Neural crest cell (in vitro differentiated cells): ENCODE measurements around the gene CHST11. TPM values are rescaled to one million over a fixed set of nuclear protein-coding genes. Genes with fewer than 3 reads are reported as not detected.

ENCODE experiments used
- DNase-seq: peaks from one replicate; pipeline ENCODE4 v3.0.0; 2021; ENCODE audit warnings: low read depth, mixed read lengths, low spot score
- H3K27ac Mint-ChIP-seq: one replicate; pipeline ENCODE4 v1.8.0; 2021; ENCODE audit warnings: mild to moderate bottlenecking, mixed read lengths; ENCODE audit not compliant: unreplicated experiment
- H3K27me3 Mint-ChIP-seq: 2 replicates; pipeline ENCODE4 v1.8.0; 2021; ENCODE audit warnings: low read depth, mild to moderate bottlenecking, mixed read lengths
- H3K36me3 Mint-ChIP-seq: 2 replicates; pipeline ENCODE4 v1.8.0; 2021; ENCODE audit warnings: low read depth, mild to moderate bottlenecking, mixed read lengths
- H3K4me1 Mint-ChIP-seq: 2 replicates; pipeline ENCODE4 v1.8.0; 2021; ENCODE audit warnings: mixed read lengths
- H3K4me3 Mint-ChIP-seq: one replicate; pipeline ENCODE4 v1.8.0; 2021; ENCODE audit warnings: mild to moderate bottlenecking, mixed read lengths
- H3K9me3 Mint-ChIP-seq: 2 replicates; pipeline ENCODE4 v1.8.0; 2021; ENCODE audit warnings: mixed read lengths
- CTCF ChIP-seq: fragments of 200-600 bp; sonication (generic); conservative IDR thresholded peaks from 2 replicates; pipeline ENCODE4 v1.5.0; 2021; ENCODE audit warnings: antibody characterized with exemption, mild to moderate bottlenecking
- total RNA-seq: library from RNA; stranded (reverse); gene quantifications from 2 replicates; pipeline ENCODE4 v1.2.1, GENCODE V29; 2021

The CHST11 gene
- total RNA-seq, 1 donor from 2014 or later = 10.0 TPM

GRCh38 chr12:104463368-104463767 is 6.6 kb downstream of the CHST11 start:
- H3K27me3 Mint-ChIP-seq = peaks cover 55% of the 10 kb centered on the region
- H3K9me3 Mint-ChIP-seq = no peaks in the 10 kb centered on the region
- no peak overlapping the region for H3K27ac Mint-ChIP-seq
- H3K36me3 Mint-ChIP-seq = no peaks in the 10 kb centered on the region
- TF ChIP-seq CTCF = no peak
- no peak for DNase-seq
- peaks cover 22% of the 10 kb centered on the region for H3K4me1 Mint-ChIP-seq
- H3K4me3 Mint-ChIP-seq = no peak overlapping the region

GRCh38 chr12:104464899-104465298 is 8.2 kb downstream of the CHST11 start:
- H3K9me3 Mint-ChIP-seq = no peaks in the 10 kb centered on the region
- H3K4me3 Mint-ChIP-seq = no peak overlapping the region
- no peak for TF ChIP-seq CTCF
- no peaks in the 10 kb centered on the region for H3K36me3 Mint-ChIP-seq
- no peak for DNase-seq
- H3K27ac Mint-ChIP-seq = no peak overlapping the region
- H3K27me3 Mint-ChIP-seq = peaks cover 53% of the 10 kb centered on the region
- H3K4me1 Mint-ChIP-seq = peaks cover 8% of the 10 kb centered on the region

- Mint-ChIP-seq H3K9me3 (no peaks in the 10 kb centered on the region), H3K27me3 (peaks cover 51% of the 10 kb centered on the region), H3K4me3 (no peak overlapping the region), H3K36me3 (no peaks in the 10 kb centered on the region), H3K4me1 (peaks cover 5% of the 10 kb centered on the region), H3K27ac (no peak overlapping the region)
- TF ChIP-seq CTCF = no peak
- DNase-seq = no peak
Measured at GRCh38 chr12:104466709-104467345, 10.1 kb downstream of the CHST11 start.

- TF ChIP-seq CTCF = no peak
- DNase-seq = no peak
- Mint-ChIP-seq H3K4me1 (peaks cover 6% of the 10 kb centered on the region), H3K4me3 (no peak overlapping the region), H3K9me3 (no peaks in the 10 kb centered on the region), H3K36me3 (no peaks in the 10 kb centered on the region), H3K27ac (no peak overlapping the region), H3K27me3 (peaks cover 54% of the 10 kb centered on the region)
Measured at GRCh38 chr12:104467346-104467837, 10.6 kb downstream of the CHST11 start.

- Mint-ChIP-seq H3K9me3 (no peaks in the 10 kb centered on the region), H3K27me3 (peaks cover 55% of the 10 kb centered on the region), H3K4me3 (no peak overlapping the region), H3K27ac (no peak overlapping the region), H3K4me1 (peaks cover 12% of the 10 kb centered on the region), H3K36me3 (no peaks in the 10 kb centered on the region)
- no peak for TF ChIP-seq CTCF
- no peak for DNase-seq
Measured at GRCh38 chr12:104468371-104468770, 11.6 kb downstream of the CHST11 start.
